Measurements from ENCODE around the gene CBR3. TPM values are rescaled to one million over a fixed set of nuclear protein-coding genes. Genes with fewer than 3 reads are reported as not detected.
"Not testable (repeated sequence)": the region's sequence is repeated elsewhere in the genome, so short reads cannot be mapped to it uniquely, and the experiment has no call there.

Gene CBR3
- total and polyA plus RNA-seq, 12 donors = 0.99 to 10.4 (median 2.2) TPM

GRCh38 chr21:36099000-36099399 lies 35.9 kb upstream of the CBR3 start:
- intact Hi-C loops (cut with DNase I) = no loop called here
- Histone ChIP-seq H3K36me3 (no peaks in the 10 kb centered on the region), H3K4me1 (peaks cover 0 to 8% (median 0%) of the 10 kb centered on the region in 9 donors), H3K27me3 (peaks cover 0 to 72% (median 32%) of the 10 kb centered on the region in 7 donors), H3K9me3 (peaks cover 0 to 4% (median 0%) of the 10 kb centered on the region in 11 donors), H3K27ac (no peak overlapping the region), H3K4me3 (no peak overlapping the region)
- TF ChIP-seq, protein P1, sequence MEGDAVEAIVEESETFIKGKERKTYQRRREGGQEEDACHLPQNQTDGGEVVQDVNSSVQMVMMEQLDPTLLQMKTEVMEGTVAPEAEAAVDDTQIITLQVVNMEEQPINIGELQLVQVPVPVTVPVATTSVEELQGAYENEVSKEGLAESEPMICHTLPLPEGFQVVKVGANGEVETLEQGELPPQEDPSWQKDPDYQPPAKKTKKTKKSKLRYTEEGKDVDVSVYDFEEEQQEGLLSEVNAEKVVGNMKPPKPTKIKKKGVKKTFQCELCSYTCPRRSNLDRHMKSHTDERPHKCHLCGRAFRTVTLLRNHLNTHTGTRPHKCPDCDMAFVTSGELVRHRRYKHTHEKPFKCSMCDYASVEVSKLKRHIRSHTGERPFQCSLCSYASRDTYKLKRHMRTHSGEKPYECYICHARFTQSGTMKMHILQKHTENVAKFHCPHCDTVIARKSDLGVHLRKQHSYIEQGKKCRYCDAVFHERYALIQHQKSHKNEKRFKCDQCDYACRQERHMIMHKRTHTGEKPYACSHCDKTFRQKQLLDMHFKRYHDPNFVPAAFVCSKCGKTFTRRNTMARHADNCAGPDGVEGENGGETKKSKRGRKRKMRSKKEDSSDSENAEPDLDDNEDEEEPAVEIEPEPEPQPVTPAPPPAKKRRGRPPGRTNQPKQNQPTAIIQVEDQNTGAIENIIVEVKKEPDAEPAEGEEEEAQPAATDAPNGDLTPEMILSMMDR (IDR thresholded peaks at IDR 0.05) = no peak
- DNase-seq (no peak), ATAC-seq (no peak)
- 95 to 100% methylated on average over 3 of the region's 3 CpGs for WGBS, 2 donors

DNA sequence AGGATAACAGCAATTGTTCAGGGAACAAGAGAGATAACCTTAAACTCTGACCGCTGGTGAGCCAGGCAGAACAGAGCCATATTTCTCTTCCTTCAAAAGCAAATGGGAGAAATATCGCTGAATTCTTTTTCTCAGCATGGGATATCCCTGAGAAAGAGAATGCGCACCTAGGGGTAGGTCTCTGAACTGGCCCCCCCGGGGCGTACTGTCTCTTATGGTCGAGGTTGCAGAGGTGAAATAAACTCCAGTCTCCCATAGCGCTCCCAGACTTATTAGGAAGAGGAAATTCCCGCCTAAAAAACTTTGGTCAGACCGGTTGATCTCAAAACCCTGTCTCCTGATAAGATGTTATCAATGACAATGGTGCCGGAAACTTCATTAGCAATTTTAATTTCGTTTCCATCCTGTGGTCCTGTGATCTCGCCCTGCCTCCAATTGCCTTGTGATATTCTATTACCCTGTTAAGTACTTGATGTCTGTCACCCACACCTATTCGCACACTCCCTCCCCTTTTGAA lies 35.1 kb upstream of the CBR3 start:
- WGBS, 2 donors = 34 to 36% methylated on average over 13 of the region's 13 CpGs
- H3K4me3 ChIP-seq, ATAC-seq, H3K27ac ChIP-seq, H3K9me3 ChIP-seq, H3K36me3 ChIP-seq, DNase-seq: not testable (repeated sequence)
- Histone ChIP-seq H3K4me1 (peaks cover 0 to 12% (median 0%) of the 10 kb centered on the region in 9 donors), H3K27me3 (peaks cover 0 to 77% (median 35%) of the 10 kb centered on the region in 7 donors)
- intact Hi-C loops (cut with DNase I) = loop anchor here in 1 of 10 donors (5.0 to 10.0 kb wide), 2 partner anchors 45 to 142 kb away; no protein-coding TSS in a partner anchor

DNA sequence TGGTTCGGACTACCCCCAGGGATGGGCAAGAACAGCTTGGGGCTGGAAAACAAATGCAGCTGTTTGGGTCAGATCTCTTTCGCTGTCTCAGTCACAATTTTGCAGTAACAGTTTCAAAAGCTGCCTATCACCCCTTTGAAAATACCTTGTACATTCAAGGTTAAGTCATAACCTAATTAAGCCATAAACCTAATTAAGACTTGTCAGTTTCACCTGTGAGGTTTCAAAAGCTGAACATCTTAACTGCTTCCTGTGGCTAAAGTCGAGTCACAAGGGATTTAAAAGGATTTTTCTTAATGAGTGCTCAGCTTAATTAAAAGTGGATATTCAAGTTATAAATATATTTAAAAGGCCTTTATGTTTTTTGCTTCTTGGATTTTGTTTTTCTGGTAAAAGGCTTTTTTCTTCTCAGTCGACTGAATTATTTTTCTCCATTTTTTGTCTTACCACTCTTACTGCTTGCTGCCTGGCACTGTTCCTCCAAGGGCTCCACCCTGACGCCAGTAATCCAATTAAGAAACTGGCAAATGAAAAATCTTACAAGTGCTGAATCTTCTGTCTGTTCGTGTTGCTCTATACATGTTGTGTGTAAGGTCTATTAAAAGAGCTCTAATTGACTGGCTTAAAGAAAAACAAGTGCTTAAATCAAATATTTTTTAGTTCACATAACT lies 33.8 kb upstream of the CBR3 start:
- DNase-seq = no peak
- H3K9me3 ChIP-seq = no peaks in the 10 kb centered on the region
- no peak overlapping the region for H3K4me3 ChIP-seq
- no peak for ATAC-seq
- peaks cover 0 to 87% (median 49%) of the 10 kb centered on the region in 7 donors for H3K27me3 ChIP-seq
- H3K36me3 ChIP-seq = no peaks in the 10 kb centered on the region
- H3K27ac ChIP-seq = no peak overlapping the region
- 74 to 79% methylated on average over 6 of the region's 6 CpGs for WGBS, 2 donors
- intact Hi-C loops (cut with DNase I) = loop anchor here in 1 of 10 donors (5.0 to 10.0 kb wide), 2 partner anchors 46 to 144 kb away; no protein-coding TSS in a partner anchor
- TF ChIP-seq, protein P1 (IDR thresholded peaks at IDR 0.05) = no peak
- H3K4me1 ChIP-seq = peaks cover 0 to 17% (median 0%) of the 10 kb centered on the region in 9 donors

DNA sequence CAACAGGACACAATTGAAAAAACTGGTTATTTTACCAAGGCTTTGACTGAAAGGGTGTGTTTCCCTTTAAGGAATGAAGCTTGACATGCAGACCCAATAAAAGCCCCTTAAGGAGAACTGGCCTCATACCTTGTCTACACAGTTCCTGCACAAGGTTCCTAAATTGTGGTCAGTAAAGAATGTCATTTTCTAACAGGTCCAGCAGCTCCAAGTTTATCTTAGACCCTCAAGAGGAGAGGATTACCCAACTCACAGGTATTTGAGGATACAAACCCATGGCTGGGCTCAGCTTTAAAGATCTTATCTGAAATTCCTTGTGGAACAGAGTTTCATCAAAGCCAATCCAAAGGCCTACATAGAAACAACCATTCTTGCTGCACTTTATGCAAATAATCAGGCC lies 31.4 kb upstream of the CBR3 start:
- peaks cover 0 to 11% (median 0%) of the 10 kb centered on the region in 9 donors for H3K4me1 ChIP-seq
- intact Hi-C loops (cut with DNase I) = loop anchor here in 1 of 10 donors (5.0 to 10.0 kb wide), 2 partner anchors 49 to 146 kb away; no protein-coding TSS in a partner anchor

More for the DNA sequence above, 31.4 kb upstream of the CBR3 start:
- DNase-seq = no peak
- H3K4me3 ChIP-seq = no peak overlapping the region
- no peaks in the 10 kb centered on the region for H3K36me3 ChIP-seq
- H3K27me3 ChIP-seq = peaks cover 0 to 79% (median 52%) of the 10 kb centered on the region in 7 donors
- TF ChIP-seq, protein P1 (IDR thresholded peaks at IDR 0.05) = no peak
- ATAC-seq = no peak
- no peaks in the 10 kb centered on the region for H3K9me3 ChIP-seq
- no peak overlapping the region for H3K27ac ChIP-seq

Data from heart right ventricle (tissue), 16 donors.